ENCODE data around the gene ZFAND6.

DNA sequence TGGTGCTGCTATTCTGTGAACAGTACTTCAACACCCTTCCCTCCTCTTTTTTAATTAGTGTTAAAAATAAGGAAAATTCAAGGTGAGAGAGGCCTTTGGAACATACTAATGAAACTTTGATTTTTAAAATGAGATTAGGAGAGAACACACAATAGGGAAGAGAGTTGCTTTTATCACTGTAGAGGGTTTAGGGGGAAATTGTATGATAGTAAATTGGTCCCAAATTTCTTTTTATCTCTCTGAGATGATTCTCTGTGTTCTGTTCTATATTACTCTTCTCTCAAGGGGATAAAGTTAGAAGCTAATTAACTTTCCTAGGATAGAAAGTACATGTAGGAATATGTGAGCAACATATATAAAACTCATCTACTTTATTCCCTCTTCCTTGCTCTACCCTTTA is 40.8 kb downstream of the ZFAND6 start:
- no peak for TF ChIP-seq GATA2 (IDR thresholded peaks at IDR 0.05; ENCODE audit: low read depth, low read length)
- TF ChIP-seq GATA3 (IDR thresholded peaks at IDR 0.05; ENCODE audit: low read depth, low read length): no peak

All from SH-SY5Y (cell line).